NCI-H526 (cell line): Measurements from ENCODE around the gene STRADA.

Experiments used
- DNase-seq, 2 experiments: peaks; one replicate each; lab custom pipeline; 2025; lab: John Stamatoyannopoulos, UW

STRADA gene

DNA sequence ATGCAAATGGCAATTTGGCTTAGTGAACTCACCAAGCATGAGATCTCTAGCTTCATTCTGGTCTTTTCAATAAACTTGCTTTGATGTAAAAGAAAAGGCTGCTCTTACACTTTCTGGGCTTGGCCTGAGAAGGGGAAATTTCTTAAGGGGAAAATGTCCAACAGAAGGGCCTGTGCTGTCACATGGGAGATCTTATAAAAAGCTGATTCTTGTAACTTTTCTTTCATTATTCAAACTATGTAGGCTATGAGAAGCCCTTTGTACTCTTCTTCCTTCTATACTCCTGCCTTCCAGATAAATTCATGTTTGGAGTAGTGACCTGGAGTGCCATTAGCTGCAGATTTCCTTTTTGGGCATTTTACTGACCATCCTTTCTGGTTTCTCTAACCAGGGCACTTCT is 58.6 kb downstream of the STRADA start:
- no peak for DNase-seq

DNA sequence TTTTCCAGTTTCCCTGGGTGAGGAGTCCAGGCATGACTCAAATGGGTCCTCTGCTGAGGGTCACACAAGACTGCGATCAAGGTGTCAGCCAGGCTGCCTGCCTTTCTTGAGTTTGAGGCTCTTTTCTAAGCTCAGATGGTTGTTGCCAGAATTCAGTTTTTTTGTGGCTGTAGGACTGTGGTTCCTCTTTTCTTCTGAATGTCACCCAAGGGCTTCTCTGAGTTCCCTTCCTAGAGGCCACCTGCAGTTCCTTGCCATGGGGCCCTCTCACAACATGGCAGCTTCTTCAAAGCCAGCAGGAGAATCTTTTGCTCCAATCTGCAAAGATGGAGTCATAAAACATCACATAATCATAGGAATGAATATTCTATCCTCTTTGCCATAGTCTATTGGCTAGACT is 59.2 kb downstream of the STRADA start:
- DNase-seq, result no peak

DNA sequence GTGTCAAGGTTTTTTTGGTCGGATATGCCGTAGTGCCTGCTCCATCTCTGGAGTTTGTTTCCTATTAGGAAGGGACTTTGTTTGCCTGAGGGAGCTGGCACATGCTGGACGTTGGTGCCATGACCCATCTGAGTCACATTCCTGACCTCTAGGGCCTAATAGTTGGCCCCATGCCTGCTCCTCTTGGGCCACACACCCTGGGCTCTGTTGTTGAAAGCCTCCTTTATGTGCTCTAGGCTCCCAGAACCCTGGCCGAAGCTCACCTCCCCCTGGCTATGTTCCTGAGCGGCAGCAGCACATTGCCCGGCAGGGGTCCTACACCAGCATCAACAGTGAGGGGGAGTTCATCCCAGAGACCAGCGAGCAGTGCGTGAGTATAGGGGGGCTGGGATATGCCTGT is 60.1 kb downstream of the STRADA start:
- DNase-seq, result no peak

DNA sequence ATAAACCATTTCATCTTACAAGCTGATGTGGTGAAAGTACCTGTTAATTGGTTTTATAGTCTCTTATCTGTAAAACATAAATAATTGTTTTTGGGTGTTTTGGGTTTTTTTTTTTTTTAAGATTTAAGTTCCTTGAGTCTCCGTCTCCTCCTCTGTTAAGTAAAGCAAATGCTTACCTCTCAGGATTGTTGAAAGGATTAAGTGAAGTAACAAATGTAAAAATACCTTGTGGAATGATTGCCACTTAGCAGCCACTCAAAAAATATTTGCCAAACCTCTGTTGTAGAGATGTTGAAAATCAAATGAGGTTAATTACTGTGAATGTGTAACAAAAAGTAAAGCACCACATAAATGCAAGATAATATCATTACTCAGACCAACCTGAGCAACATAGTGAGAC is 60.9 kb downstream of the STRADA start:
- no peak for DNase-seq

DNA sequence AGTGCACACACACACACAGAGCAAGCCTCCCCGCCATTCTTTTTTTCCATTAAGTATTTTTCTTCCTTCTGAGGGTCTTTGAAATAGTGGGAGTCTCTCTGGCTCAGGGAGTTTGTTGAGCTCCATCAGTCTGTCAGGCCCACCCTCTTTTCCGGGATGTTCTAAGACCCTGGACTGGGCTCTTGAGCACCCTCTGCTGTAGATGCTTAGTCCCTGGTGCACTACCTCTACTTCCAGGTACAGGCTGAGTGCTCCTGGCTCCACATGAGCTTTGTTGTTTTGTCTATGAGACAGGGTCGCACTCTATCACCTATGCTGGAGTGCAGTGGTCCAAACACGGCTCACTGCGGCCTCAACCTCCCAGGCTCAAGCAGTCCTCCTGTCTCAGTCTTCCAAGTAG is 62.4 kb downstream of the STRADA start:
- no peak for DNase-seq

DNA sequence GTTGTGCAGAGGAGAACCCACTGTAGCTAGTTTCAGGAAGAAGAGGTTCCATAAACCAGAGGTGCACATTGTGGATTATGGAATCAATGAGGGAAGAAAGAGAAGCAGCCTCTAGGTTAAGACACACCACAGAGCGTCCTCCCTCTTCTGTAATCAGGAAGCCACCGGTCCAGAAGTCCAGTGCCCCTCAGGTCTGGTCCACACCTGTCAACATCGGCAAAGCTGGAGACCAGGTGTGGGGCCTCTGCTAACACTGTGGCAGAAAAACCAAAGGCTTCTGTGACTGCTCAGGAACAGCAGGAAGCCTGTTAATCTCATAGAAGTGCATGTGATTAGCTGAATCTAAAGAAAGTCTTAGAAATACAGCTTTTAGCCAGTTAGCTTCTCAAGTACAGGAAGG is 65.0 kb downstream of the STRADA start:
- DNase-seq, result no peak

DNA sequence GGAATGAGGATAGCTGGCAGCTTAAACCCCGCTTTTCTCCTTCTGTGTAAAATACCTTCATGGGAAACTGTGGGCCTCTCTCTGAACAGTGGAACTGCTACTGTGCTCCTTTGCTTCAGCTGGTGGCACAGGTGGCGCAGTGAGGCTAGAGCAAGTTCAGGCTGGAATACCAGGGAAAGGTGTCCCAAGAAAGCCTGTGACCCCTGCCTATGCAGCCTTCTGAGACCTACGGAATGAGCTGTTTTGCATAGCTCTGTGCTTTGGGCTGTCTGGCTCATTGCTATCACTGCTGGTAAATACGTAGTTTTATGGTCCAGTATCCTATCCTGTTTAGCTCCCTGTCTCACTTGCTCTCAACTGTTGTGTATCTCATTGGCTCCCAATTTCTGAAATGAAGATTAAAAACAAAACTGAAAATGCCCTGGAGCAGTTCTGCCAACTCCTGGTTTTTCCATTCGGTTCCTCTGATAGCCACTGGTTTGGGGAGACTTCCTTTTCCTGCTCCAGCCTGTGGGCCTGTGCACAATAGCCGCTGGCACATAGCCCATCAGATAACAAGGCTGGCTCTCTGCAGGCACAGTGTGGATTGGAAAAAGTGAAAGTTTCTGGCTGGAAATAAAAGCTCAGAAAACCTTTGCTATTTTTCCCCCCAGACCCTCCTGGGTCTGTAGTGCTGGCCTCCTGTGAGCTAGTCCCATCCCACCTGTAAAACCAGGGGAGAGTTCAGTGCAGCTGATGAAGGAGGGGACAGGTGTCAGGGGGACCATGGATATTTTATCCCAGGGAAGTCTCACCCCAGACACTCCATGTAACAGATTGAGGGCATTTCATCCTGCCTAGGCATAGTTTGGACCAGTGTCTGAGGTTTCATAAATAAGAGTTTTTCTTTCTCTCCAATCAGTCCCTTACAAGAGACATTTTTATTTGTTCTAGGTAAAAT is 65.7 kb downstream of the STRADA start:
- DNase-seq, result peak; percentile 79 to 82

DNA sequence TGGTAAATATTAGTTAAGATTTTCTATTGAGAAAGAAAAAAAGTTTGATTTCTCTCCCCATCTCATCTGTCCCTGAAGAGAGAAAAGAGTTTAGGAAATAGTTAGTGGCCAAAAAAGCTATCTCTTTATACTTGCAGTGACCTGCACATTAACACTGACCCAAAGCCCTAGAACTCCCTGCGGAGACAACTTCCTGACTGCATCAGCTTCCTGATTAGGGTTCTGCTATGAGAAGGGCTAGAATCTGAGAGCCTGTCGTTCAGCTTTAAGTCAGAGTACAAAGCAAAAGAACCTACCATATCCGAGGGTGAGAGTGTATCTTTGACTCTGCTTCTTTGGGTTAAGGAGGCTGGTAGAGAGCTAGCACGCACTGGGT is 66.4 kb downstream of the STRADA start:
- DNase-seq, result no peak

DNA sequence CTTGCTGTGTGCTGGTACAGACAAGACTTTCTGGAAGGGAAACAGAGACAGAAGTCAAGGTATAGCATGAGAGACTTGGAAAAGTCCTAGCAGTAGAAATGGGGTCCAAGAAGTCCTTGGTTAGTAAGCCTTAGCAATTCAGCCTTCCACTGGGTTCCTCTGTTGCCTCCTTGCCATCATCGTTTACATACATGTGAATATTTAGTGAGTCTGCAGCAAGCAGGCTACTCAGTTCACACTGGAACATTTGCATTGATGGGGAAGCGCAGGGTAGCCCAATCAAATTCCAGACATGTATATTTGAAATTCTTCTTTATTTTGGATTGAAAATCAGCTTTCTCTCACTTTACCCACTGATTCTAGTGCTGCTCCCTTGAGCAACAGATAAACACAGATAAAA is 68.7 kb downstream of the STRADA start:
- DNase-seq, result peak in 1 of 2 experiments; percentile 25

DNA sequence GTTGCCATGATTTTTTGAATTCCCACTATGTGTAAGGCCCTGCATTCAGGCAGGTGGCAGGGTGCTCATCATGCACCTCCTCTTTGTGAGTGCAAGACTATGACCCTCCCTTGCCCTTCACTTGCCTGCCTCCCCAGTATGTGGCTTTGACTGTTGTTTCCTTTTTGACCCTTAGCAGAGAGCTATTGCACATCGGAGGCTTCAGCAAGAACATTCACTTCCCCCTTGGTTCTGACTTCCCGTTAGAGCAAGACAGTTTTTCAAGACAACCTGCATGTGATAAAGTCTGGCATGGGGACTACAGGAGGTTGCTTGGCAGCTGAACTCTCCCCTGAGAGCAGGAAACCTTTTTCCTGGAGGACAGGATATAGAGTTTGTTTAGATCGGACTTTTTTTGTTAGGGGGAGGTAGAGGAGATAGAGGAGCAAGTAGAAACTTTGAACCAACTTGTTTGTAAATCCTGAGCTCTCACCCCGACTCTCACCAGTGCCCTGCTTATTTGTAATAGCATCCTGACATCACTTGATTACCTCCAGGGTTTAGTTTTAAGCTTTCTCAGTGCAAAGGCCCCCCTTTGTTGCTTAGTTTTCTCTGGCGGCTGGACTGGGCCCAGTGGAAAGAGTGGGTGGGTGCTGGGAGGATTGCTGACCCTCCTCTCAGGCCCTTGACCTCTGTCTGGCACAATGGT is 75.9 kb downstream of the STRADA start:
- no peak for DNase-seq

DNA sequence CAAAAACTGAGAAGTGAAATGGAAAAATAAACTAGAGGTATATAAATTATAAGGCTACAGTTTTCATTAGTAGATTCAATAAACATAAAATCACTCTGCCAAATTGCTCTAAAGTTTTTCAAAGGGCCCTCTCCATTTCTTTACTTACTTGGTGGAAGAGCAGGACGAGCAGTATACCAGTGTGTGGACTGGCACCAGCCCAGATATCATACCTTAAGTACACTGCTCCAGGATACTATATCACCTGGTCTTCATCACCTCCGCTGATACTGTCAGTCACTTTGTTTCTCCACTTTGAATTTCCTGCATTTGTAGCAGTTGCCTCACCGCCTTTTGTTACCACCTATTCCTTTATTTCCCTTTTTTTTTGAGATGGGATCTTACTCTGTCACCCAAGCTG is 81.7 kb downstream of the STRADA start:
- DNase-seq, result no peak

DNA sequence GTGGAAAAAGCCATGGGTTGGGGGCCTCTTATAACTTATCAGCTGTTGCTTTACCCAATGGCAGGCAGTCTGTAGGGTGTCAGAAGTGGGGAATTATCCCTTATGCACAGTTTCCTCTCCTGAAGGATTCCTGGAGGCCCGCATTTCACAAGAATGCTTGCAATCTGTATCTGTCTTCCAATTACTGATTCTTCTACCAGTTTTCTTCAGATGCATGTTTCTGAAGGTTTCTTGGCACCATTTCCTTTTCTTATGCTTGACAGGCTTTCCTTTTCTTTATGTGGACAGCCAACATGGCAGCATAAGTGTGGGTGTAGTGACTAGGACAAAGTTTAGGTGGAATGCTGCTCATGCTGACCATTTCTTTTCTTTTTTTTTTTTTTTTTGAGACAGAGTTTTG is 83.2 kb downstream of the STRADA start:
- no peak for DNase-seq

DNA sequence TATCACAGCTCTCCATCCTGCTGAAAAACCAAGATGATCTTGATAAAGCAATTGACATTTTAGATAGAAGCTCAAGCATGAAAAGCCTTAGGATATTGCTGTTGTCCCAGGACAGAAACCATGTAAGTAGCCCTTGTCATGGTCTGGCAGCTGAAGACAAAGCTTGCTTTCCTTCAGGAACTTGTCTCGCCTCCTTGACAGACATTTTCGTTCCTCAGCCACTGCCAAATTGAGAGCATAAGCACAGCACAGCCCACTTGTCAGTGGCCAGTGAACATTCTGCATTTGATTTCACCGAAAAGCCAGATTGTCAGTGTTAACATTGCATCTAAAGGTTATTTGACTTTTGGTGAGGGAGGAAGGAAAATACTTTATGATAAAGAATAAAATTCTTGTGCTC is 83.8 kb downstream of the STRADA start:
- DNase-seq, result no peak

DNA sequence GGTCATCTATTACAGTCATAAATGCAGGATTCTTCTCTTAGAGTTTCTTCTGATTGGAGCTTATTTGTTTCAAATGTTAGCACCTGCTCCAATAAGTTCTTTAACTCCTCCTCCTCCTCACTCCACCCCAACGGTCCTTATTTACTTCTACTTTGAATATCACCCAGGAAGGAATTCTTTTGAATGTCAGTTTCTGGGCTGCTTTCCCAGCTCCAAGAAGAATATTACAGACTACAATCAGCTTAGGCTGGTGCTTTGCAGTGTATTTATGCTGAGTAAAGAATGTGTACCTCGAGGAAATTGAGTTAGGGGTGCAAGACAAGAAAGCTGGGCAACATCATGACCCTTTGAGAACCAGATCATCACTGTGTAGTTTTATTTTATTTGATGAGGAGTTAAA is 88.5 kb downstream of the STRADA start:
- peak in 1 of 2 experiments; percentile 20 for DNase-seq
